K562 (cell line): Measurements from ENCODE around the gene GPR39.

Experiments
- CBFA2T2 ChIP-seq: fragments of 450-650 bp; conservative IDR thresholded peaks from 2 replicates; pipeline ENCODE4 v1.6.1; 2017; ENCODE audit warnings: mild to moderate bottlenecking
- GTF2E2 ChIP-seq: fragments of 200-800 bp; sonication (Bioruptor generic); IDR thresholded peaks from 2 replicates; pipeline ENCODE4 v1.6.1; 2016; ENCODE audit warnings: missing genetic modification characterization, missing compliant biosample characterization
- MAFK ChIP-seq: IDR thresholded peaks from 2 replicates; pipeline ENCODE4 v1.6.1; 2011; ENCODE audit warnings: low read length, improper control_type of control experiment
- POLR2AphosphoS5 ChIP-seq: IDR thresholded peaks from 2 replicates; pipeline ENCODE4 v1.6.1; 2011; ENCODE audit warnings: mild to moderate bottlenecking, low read depth, low read length, moderate library complexity; ENCODE audit not compliant: control insufficient read depth, insufficient read depth
- TEAD2 ChIP-seq: fragments of 450-650 bp; IDR thresholded peaks from 2 replicates; pipeline ENCODE4 v1.6.1; 2016; ENCODE audit warnings: missing genetic modification characterization, control low read depth, missing compliant biosample characterization
- ZNF274 ChIP-seq: IDR thresholded peaks from 2 replicates; pipeline ENCODE4 v1.6.1; 2011; ENCODE audit warnings: low read depth, mild to moderate bottlenecking, low read length, moderate library complexity, borderline replicate concordance
- ZNF644 ChIP-seq: fragments of 200-800 bp; sonication (Bioruptor generic); IDR thresholded peaks from 2 replicates; pipeline ENCODE4 v1.6.1; 2016; ENCODE audit warnings: low read depth, missing genetic modification characterization, missing compliant biosample characterization
- TF ChIP-seq, protein P1 (sequence below), 2 experiments: fragments of 450-650 bp in 1 of 2; sonication (generic) in 1 of 2; formaldehyde crosslinking; conservative IDR thresholded peaks; 2 replicates each; pipeline versions ENCODE4 v1.4.0 to v1.8.1; 2020 to 2022; ENCODE audit warnings: mild to moderate bottlenecking in 1 of 2, missing genetic modification reagents in 1 of 2
- TF ChIP-seq, protein P2 (sequence below): IDR thresholded peaks from 2 replicates; pipeline ENCODE4 v1.6.1; 2012; ENCODE audit warnings: low read depth, low read length, improper control_type of control experiment, borderline replicate concordance

DNA sequence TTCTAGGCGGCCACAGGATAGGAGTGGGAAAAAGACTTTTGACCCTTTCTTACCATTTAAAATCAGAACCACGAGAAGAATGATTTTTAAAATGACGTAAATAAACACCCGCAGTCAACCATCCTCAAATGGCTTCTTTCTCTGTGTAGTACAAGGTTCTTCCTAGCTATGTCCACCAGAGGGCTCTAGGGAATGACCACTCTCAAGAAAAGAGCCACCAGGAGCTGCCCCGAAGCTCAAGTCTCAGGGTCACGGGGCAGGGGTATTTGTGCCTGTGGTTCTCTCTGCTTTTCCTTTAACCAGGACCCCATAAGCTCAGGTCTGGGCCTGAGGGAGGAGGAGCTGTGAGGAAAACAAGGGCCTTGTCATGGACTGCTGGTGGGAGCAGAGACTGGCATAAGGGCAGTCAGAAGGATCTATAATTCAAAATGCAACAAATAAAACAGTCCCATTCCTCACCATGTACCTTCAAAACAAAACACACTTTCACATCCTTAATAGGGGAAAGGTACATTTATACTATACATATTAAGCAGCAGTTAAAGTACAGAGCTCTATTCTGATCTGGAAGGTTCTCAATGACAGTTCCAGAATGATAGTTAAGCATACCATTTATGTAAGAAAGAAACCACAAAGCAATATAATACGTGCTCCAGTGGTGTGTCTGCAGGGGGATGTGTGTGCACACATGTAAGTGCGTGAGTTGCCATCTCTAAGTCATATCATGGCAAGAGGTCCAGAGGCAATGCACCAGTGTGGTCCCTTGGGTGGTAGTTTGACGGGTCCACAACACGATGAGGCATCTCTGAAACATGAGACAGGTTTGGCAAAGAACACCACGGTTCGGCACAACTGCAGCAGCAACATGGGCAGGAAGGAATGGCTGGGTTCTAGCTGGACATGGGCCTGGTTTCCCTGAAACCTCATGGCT is 234.8 kb downstream of the GPR39 start:
- TF ChIP-seq ZNF274 (no peak), CBFA2T2 (no peak), ZNF644 (no peak), POLR2AphosphoS5 (no peak), MAFK (no peak), TEAD2 (tag) (no peak), GTF2E2 (tag) (no peak)
- TF ChIP-seq, protein P1, sequence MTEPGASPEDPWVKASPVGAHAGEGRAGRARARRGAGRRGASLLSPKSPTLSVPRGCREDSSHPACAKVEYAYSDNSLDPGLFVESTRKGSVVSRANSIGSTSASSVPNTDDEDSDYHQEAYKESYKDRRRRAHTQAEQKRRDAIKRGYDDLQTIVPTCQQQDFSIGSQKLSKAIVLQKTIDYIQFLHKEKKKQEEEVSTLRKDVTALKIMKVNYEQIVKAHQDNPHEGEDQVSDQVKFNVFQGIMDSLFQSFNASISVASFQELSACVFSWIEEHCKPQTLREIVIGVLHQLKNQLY (CRISPR knock-in tag; conservative IDR thresholded peaks at IDR 0.05) = no peak
- TF ChIP-seq, protein P2, sequence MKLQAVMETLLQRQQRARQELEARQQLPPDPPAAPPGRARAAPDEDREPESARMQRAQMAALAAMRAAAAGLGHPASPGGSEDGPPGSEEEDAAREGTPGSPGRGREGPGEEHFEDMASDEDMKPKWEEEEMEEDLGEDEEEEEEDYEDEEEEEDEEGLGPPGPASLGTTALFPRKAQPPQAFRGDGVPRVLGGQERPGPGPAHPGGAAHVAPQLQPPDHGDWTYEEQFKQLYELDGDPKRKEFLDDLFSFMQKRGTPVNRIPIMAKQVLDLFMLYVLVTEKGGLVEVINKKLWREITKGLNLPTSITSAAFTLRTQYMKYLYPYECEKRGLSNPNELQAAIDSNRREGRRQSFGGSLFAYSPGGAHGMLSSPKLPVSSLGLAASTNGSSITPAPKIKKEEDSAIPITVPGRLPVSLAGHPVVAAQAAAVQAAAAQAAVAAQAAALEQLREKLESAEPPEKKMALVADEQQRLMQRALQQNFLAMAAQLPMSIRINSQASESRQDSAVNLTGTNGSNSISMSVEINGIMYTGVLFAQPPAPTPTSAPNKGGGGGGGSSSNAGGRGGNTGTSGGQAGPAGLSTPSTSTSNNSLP = no peak
